AG10803 (cell line): Measurements from ENCODE around the gene CLEC11A.

Experiments
- DNase-seq: peaks from one replicate; pipeline ENCODE4 v3.0.0; 2010; ENCODE audit warnings: low read depth
- H3K4me3 ChIP-seq: 2 replicates; pipeline ENCODE4 v1.5.1; 2011; ENCODE audit warnings: mild to moderate bottlenecking, low read length, control low read depth
- CTCF ChIP-seq: conservative IDR thresholded peaks from 2 replicates; pipeline ENCODE4 v1.5.1; 2011; ENCODE audit warnings: mild to moderate bottlenecking, low read length, control low read depth, inconsistent platforms

Gene CLEC11A

GRCh38 chr19:50724522-50725217 is 1.5 kb downstream of the CLEC11A start:
- peak; percentile 99 for DNase-seq
- TF ChIP-seq CTCF, result peak; percentile 49
- peak overlapping the region; percentile 82 for H3K4me3 ChIP-seq

- peak overlapping the region; percentile 82 for H3K4me3 ChIP-seq
- TF ChIP-seq CTCF, result no peak
- DNase-seq, result peak; percentile 13
These were observed 2.2 kb downstream of the CLEC11A start for GRCh38 chr19:50725218-50725910.

GRCh38 chr19:50725911-50726230 is 2.7 kb downstream of the CLEC11A start:
- no peak for DNase-seq
- peak overlapping the region; percentile 82 for H3K4me3 ChIP-seq
- no peak for TF ChIP-seq CTCF

GRCh38 chr19:50728084-50728737 is 5.0 kb downstream of the CLEC11A start:
- DNase-seq, result peak; percentile 62
- TF ChIP-seq CTCF, result no peak
- no peak overlapping the region for H3K4me3 ChIP-seq

- no peak for TF ChIP-seq CTCF
- H3K4me3 ChIP-seq, result no peak overlapping the region
- DNase-seq, result no peak
These were observed 6.7 kb downstream of the CLEC11A start for GRCh38 chr19:50729894-50730293.

GRCh38 chr19:50735869-50736268 is 12.7 kb downstream of the CLEC11A start:
- TF ChIP-seq CTCF, result no peak
- DNase-seq, result no peak
- H3K4me3 ChIP-seq, result no peak overlapping the region

- no peak overlapping the region for H3K4me3 ChIP-seq
- no peak for TF ChIP-seq CTCF
- DNase-seq, result no peak
These were observed 13.2 kb downstream of the CLEC11A start for GRCh38 chr19:50736338-50736737.
